K562 (cell line): ENCODE measurements around the gene PAFAH1B2. TPM values are rescaled to one million over a fixed set of nuclear protein-coding genes. Genes with fewer than 3 reads are reported as not detected.

Source experiments
- ATAC-seq: fragments of 200-7000 bp; cut with Tn5 transposase; 3 replicates; pipeline ENCODE4 v1.9.1; 2020; ENCODE audit warnings: moderate library complexity
- BruUV-seq: library from RNA; stranded (reverse); fragments of 400-500 nt; replicated peaks from 2 replicates; lab custom pipeline; 2021; lab: Mats Ljungman, UMichigan
- CTCF ChIA-PET: fragments of 300-600 bp; formaldehyde crosslinking; extraction: SDS; loops from one replicate; lab custom pipeline; 2021; ENCODE audit warnings: low intra/inter-chr PET ratio; lab: Yijun Ruan, JAX
- POLR2A ChIA-PET: fragments of 300-600, 350-650 bp; sonication (Branson Sonifier 250); formaldehyde crosslinking; extraction: SDS; loops from one replicate; lab custom pipeline; 2021; ENCODE audit warnings: antibody characterized with exemption, inconsistent platforms; lab: Yijun Ruan, JAX
- DNase-seq, 4 experiments: peaks; one replicate each; pipeline versions ENCODE4 v3.0.0 to v3.0.0-alpha.2; 2011 to 2018; ENCODE audit warnings: low spot score in 3 of 4, mixed read lengths in 3 of 4; ENCODE audit errors: extremely low read depth in 1 of 4
- FAIRE-seq: peaks from 2 replicates; lab custom pipeline; 2011; peaks lifted over from hg19 to GRCh38; lab: Jason Lieb, UNC
- H2AFZ ChIP-seq: 2 replicates; pipeline ENCODE4 v1.6.0; 2011; ENCODE audit warnings: low read depth, low read length, control low read depth, inconsistent platforms
- H3K27ac ChIP-seq: fragments of 200-600 bp; 3 replicates; pipeline ENCODE4 v1.8.0; 2011; ENCODE audit warnings: low read depth, mild to moderate bottlenecking, control low read depth, inconsistent platforms, low read length, moderate library complexity, mixed read lengths; ENCODE audit errors: extremely low read depth
- H3K27me3 ChIP-seq, 2 experiments: fragments of 300-600 bp in 1 of 2; 2 replicates in 1 of 2; 3 replicates in 1 of 2; pipeline versions ENCODE4 v1.6.0 to v1.8.0; 2011; ENCODE audit warnings: inconsistent platforms in 2 of 2, low read length in 2 of 2, mild to moderate bottlenecking in 1 of 2, mixed read lengths in 1 of 2, moderate library complexity in 1 of 2; ENCODE audit not compliant: control insufficient read depth in 2 of 2, insufficient read depth in 2 of 2
- H3K36me3 ChIP-seq: fragments of 300-600 bp; 3 replicates; pipeline ENCODE4 v1.8.0; 2011; ENCODE audit warnings: mild to moderate bottlenecking, low read length, inconsistent platforms; ENCODE audit not compliant: control insufficient read depth, insufficient read depth
- H3K4me1 ChIP-seq, 2 experiments: fragments of 200-600 bp in 1 of 2; replicated peaks in 1 of 2; 2 replicates in 1 of 2; 3 replicates in 1 of 2; pipeline versions ENCODE4 v1.5.1 to v1.8.0; 2011; ENCODE audit warnings: inconsistent platforms in 2 of 2, low read length in 2 of 2, mild to moderate bottlenecking in 1 of 2, mixed read lengths in 1 of 2, moderate library complexity in 1 of 2; ENCODE audit not compliant: control insufficient read depth in 2 of 2, insufficient read depth in 2 of 2
- H3K4me2 ChIP-seq: 2 replicates; pipeline ENCODE4 v1.6.1; 2011; ENCODE audit warnings: low read length, control low read depth, inconsistent platforms, mixed read lengths; ENCODE audit not compliant: insufficient read depth
- H3K4me3 ChIP-seq: fragments of 200-600 bp; sonication (generic), shearing (Covaris generic); 2 replicates; pipeline ENCODE4 v1.5.1; 2016; ENCODE audit warnings: control low read depth, inconsistent platforms
- H3K79me2 ChIP-seq: fragments of 200-600 bp; 3 replicates; pipeline ENCODE4 v1.8.0; 2011; ENCODE audit warnings: low read length, inconsistent platforms; ENCODE audit not compliant: control insufficient read depth, insufficient read depth
- H3K9ac ChIP-seq, 2 experiments: 2 replicates each; pipeline versions ENCODE4 v1.6.0 to v1.6.1; 2011; ENCODE audit warnings: low read depth in 2 of 2, low read length in 2 of 2, control low read depth in 1 of 2, inconsistent platforms in 1 of 2, mild to moderate bottlenecking in 1 of 2, mixed read lengths in 1 of 2; ENCODE audit not compliant: insufficient read depth in 1 of 2
- H3K9me1 ChIP-seq: one replicate; pipeline ENCODE4 v1.6.0; 2011; ENCODE audit warnings: inconsistent platforms, mild to moderate bottlenecking, low read length, moderate library complexity; ENCODE audit not compliant: control insufficient read depth, insufficient read depth
- H3K9me3 ChIP-seq: replicated peaks from 2 replicates; pipeline ENCODE4 v1.5.1; 2011; ENCODE audit warnings: low read depth, low read length, inconsistent platforms; ENCODE audit not compliant: control insufficient read depth, insufficient read depth
- H4K20me1 ChIP-seq: replicated peaks from 2 replicates; pipeline ENCODE4 v1.6.1; 2011; ENCODE audit warnings: low read length, inconsistent platforms, mixed read lengths; ENCODE audit not compliant: control insufficient read depth, insufficient read depth
- EGR1 ChIP-seq: fragments of 450-650 bp; conservative IDR thresholded peaks from 2 replicates; pipeline ENCODE4 v1.6.1; 2017; ENCODE audit warnings: mild to moderate bottlenecking
- JUND ChIP-seq, 2 experiments: IDR thresholded peaks; 2 replicates in 1 of 2; 3 replicates in 1 of 2; pipeline ENCODE4 v1.6.1; 2011; ENCODE audit warnings: borderline replicate concordance in 2 of 2, low read depth in 2 of 2, low read length in 2 of 2, improper control_type of control experiment in 1 of 2, missing biosample characterization in 1 of 2, missing genetic modification characterization in 1 of 2, missing genetic modification reagents in 1 of 2
- KLF6 ChIP-seq: fragments of 250-450 bp; sonication (Bioruptor Pico); IDR thresholded peaks from 2 replicates; pipeline ENCODE4 v1.4.0; 2020; ENCODE audit warnings: mild to moderate bottlenecking, moderate library complexity, borderline replicate concordance
- NRF1 ChIP-seq, 2 experiments: fragments of 450-650 bp; IDR thresholded peaks in 1 of 2; conservative IDR thresholded peaks in 1 of 2; 2 replicates each; pipeline ENCODE4 v1.6.1; 2014; ENCODE audit warnings: mild to moderate bottlenecking in 2 of 2
- POLR2G ChIP-seq: fragments of 200-400 bp; formaldehyde crosslinking; IDR thresholded peaks from 2 replicates; pipeline ENCODE4 v1.6.1; 2017; ENCODE audit warnings: low read depth, mild to moderate bottlenecking, antibody characterized with exemption, low read length, moderate library complexity
- RAD21 ChIP-seq, 2 experiments: fragments of 250-450 bp in 1 of 2; fragments of 450-650 bp in 1 of 2; sonication (Bioruptor Pico) in 1 of 2; formaldehyde crosslinking in 1 of 2; IDR thresholded peaks in 1 of 2; conservative IDR thresholded peaks in 1 of 2; 2 replicates each; pipeline versions ENCODE4 v1.4.0 to v1.8.0; 2020 to 2022; ENCODE audit warnings: mild to moderate bottlenecking in 2 of 2, moderate library complexity in 1 of 2
- ZBTB7A ChIP-seq: IDR thresholded peaks from 2 replicates; pipeline ENCODE4 v1.6.1; 2011; ENCODE audit warnings: low read depth, mild to moderate bottlenecking, low read length, moderate library complexity, borderline replicate concordance; ENCODE audit not compliant: control insufficient read depth
- ZNF354B ChIP-seq: fragments of 250-450 bp; sonication (Bioruptor Pico); IDR thresholded peaks from 2 replicates; pipeline ENCODE4 v1.4.0; 2020
- WGBS: fragments of 100-300 bp; shearing (Covaris generic); methylation state at CpG from one replicate; pipeline ENCODE4 v1.1.6; 2016; ENCODE audit warnings: low coverage, mixed read lengths; ENCODE audit not compliant: insufficient coverage; ENCODE audit errors: missing lambda C conversion rate; 5-methylcytosine and 5-hydroxymethylcytosine counted together
- in situ Hi-C: fragments of 300-500 bp; cut with MboI; formaldehyde crosslinking; loops from 4 replicates; pipeline ENCODE4 v1.15.0; 2018; ENCODE audit warnings: inconsistent platforms, mixed read lengths
- intact Hi-C: fragments of 100-400 bp; cut with micrococcal nuclease; formaldehyde crosslinking; loops from 2 replicates; pipeline ENCODE4 v1.14.2; 2022
- polyA plus RNA-seq, 8 experiments: library from polyadenylated mRNA; depleted of rRNA in 4 of 8; stranded (reverse) in 5 of 8; unstranded in 3 of 8; fragments of >200 nt; fragmentation: Nextera tagmentation in 2 of 8; fragmentation: Illumina TruSeq in 1 of 8; extraction: Ambion mirVana in 2 of 8; extraction: Trizol in 1 of 8; gene quantifications; 2 replicates each; pipeline versions ENCODE4 v1.2.1 to v1.2.3, GENCODE V29; 2011 to 2014; ENCODE audit warnings: inconsistent platforms in 1 of 8, missing spikeins in 1 of 8
- total RNA-seq, 7 experiments: library from RNA; depleted of rRNA in 6 of 7; stranded (reverse); fragments of >200 nt in 6 of 7; fragmentation: Illumina TruSeq in 2 of 7; extraction: Trizol in 2 of 7; gene quantifications; 2 replicates each; pipeline versions ENCODE4 v1.2.1 to v1.2.3, GENCODE V29; 2011 to 2021; ENCODE audit warnings: low replicate concordance in 1 of 7
- TF ChIP-seq, protein P1 (sequence below): sonication (generic); formaldehyde crosslinking; IDR thresholded peaks from 2 replicates; pipeline ENCODE4 v1.8.1; 2022; ENCODE audit warnings: missing genetic modification reagents
- TF ChIP-seq, protein P2 (sequence below): sonication (generic); formaldehyde crosslinking; IDR thresholded peaks from 2 replicates; pipeline ENCODE4 v1.8.1; 2023; ENCODE audit warnings: mild to moderate bottlenecking, missing genetic modification reagents
- TF ChIP-seq, protein P3 (sequence below), 3 experiments: IDR thresholded peaks in 2 of 3; conservative IDR thresholded peaks in 1 of 3; 2 replicates each; pipeline ENCODE4 v1.5.1; 2011 to 2012; ENCODE audit warnings: low read length in 3 of 3, mild to moderate bottlenecking in 3 of 3, control low read depth in 2 of 3, improper control_type of control experiment in 1 of 3, inconsistent platforms in 1 of 3, low read depth in 1 of 3, mixed read lengths in 1 of 3, moderate library complexity in 1 of 3; ENCODE audit not compliant: insufficient read depth in 2 of 3

Gene PAFAH1B2
- total and polyA plus RNA-seq, 9 of the 15 experiments (the other 6 are each of a cell fraction or from before 2014, with no cell fraction given), result 27.8 to 94.7 (median 64.9) TPM

DNA sequence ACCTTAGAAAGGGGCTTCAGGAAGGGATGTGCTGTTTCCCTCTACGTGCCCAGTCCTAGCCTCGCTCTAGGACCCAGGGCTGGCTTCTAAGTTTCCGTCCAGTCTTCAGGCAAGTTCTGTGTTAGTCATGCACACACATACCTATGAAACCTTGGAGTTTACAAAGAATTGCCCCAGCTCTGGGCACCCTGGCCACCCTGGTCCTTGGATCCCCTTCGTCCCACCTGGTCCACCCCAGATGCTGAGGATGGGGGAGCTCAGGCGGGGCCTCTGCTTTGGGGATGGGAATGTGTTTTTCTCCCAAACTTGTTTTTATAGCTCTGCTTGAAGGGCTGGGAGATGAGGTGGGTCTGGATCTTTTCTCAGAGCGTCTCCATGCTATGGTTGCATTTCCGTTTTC lies 52.9 kb downstream of the PAFAH1B2 start (continued):
- TF ChIP-seq, protein P1, sequence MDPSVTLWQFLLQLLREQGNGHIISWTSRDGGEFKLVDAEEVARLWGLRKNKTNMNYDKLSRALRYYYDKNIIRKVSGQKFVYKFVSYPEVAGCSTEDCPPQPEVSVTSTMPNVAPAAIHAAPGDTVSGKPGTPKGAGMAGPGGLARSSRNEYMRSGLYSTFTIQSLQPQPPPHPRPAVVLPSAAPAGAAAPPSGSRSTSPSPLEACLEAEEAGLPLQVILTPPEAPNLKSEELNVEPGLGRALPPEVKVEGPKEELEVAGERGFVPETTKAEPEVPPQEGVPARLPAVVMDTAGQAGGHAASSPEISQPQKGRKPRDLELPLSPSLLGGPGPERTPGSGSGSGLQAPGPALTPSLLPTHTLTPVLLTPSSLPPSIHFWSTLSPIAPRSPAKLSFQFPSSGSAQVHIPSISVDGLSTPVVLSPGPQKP, result no peak
- no peak for TF ChIP-seq ZNF354B (CRISPR knock-in tag)

DNA sequence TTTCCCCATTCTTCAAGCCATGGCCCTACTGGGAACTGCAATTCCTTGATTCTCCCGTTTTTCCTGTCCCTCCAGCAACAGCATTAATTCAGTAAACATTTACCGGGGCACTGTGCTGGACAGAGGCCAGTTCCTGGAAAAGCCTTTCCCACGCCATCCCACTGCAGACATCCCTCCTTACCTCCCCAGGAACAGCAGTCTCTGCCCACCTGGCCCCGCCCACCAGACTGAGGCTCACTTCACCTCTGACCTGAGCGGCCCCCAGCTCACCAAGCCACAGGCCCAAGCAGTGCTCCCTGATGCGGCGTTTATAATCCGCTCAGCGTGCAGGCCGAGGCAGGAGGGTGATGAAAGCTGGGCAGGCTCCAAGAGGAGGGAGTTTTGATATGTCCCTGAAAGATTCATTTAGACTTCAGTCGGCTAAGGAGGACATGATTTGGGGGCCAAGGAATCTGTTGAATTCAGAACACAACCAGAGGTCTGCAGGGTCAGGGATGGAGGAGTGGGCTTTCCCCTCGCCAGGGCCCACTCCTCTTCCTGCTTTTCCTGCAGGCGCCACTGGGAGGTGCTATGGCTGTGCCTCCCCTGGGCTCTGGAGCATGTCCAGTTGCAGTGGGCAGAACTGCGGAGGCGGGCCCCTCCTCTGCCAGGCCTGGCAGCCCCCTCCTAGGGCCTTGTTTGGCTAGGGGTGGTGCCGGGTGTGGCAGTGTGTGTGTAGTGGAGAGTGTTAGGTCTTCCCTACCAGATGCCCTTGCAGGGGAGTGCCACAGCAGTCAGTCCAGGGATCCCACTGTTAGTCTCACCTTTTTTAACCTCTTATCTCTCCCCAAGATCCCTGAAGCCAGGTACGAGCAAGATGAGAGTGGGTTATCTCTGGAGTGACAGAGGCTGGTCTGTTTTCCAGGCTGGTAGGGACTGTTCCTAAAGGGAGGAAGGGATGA lies 53.7 kb downstream of the PAFAH1B2 start:
- Histone ChIP-seq H3K4me2 (no peak overlapping the region), H3K4me1 (peaks cover 0 to 30% of the 10 kb centered on the region in 2 experiments; a peak in 3 of 5 replicates), H3K27ac (no peak overlapping the region), H4K20me1 (no peaks in the 10 kb centered on the region; the same call in none of the 2 replicates), H3K9ac (no peak overlapping the region), H3K9me1 (no peaks in the 10 kb centered on the region), H3K9me3 (no peaks in the 10 kb centered on the region), H3K36me3 (peaks cover 12% of the 10 kb centered on the region; the same call in 2 of the 3 replicates), H2AFZ (no peak overlapping the region), H3K27me3 (no peaks in the 10 kb centered on the region), H3K4me3 (no peak overlapping the region), H3K79me2 (no peaks in the 10 kb centered on the region)
- CTCF ChIA-PET, result no interaction called here
- intact Hi-C loops (no loop called here), in situ Hi-C loops (no loop called here)
- POLR2A ChIA-PET, result interaction anchor here (0.6 to 1.2 kb wide), 4 partner anchors 23 to 355 kb away, joined by 3 to 5 read pairs (median 3); partner anchors contain the start of gene PAFAH1B2
- 50% methylated on average over 17 of the region's 17 CpGs for WGBS
- peak; percentile 43 to 56 (median 50) for DNase-seq
- peak; percentile 75 for ATAC-seq
- no TSS peak for BruUV-seq
- FAIRE-seq, result peak; percentile 6
- TF ChIP-seq ZBTB7A, result peak; percentile 93
- TF ChIP-seq KLF6 (CRISPR knock-in tag), result no peak
- 0 out of 4 replicates have a peak, but pooled peaks of 1 of the 2 experiments have one; percentile 31 for TF ChIP-seq NRF1 (conservative IDR thresholded peaks at IDR 0.05 in 1 of 2, IDR thresholded peaks at IDR 0.05 in 1 of 2)
- no peak for TF ChIP-seq JUND (IDR thresholded peaks at IDR 0.05; ENCODE audit: borderline replicate concordance, low read depth, low read length)
- TF ChIP-seq JUND (tag; IDR thresholded peaks at IDR 0.05; ENCODE audit: borderline replicate concordance, low read depth, low read length), result no peak
- TF ChIP-seq, protein P2, sequence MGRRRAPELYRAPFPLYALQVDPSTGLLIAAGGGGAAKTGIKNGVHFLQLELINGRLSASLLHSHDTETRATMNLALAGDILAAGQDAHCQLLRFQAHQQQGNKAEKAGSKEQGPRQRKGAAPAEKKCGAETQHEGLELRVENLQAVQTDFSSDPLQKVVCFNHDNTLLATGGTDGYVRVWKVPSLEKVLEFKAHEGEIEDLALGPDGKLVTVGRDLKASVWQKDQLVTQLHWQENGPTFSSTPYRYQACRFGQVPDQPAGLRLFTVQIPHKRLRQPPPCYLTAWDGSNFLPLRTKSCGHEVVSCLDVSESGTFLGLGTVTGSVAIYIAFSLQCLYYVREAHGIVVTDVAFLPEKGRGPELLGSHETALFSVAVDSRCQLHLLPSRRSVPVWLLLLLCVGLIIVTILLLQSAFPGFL (CRISPR knock-in tag), result no peak
- TF ChIP-seq, protein P3, sequence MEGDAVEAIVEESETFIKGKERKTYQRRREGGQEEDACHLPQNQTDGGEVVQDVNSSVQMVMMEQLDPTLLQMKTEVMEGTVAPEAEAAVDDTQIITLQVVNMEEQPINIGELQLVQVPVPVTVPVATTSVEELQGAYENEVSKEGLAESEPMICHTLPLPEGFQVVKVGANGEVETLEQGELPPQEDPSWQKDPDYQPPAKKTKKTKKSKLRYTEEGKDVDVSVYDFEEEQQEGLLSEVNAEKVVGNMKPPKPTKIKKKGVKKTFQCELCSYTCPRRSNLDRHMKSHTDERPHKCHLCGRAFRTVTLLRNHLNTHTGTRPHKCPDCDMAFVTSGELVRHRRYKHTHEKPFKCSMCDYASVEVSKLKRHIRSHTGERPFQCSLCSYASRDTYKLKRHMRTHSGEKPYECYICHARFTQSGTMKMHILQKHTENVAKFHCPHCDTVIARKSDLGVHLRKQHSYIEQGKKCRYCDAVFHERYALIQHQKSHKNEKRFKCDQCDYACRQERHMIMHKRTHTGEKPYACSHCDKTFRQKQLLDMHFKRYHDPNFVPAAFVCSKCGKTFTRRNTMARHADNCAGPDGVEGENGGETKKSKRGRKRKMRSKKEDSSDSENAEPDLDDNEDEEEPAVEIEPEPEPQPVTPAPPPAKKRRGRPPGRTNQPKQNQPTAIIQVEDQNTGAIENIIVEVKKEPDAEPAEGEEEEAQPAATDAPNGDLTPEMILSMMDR (IDR thresholded peaks at IDR 0.05 in 2 of 3, conservative IDR thresholded peaks at IDR 0.05 in 1 of 3; ENCODE audit: insufficient read depth in 2 of 3, low read depth in 1 of 3, low read length in 3 of 3), result peak; percentile 62 to 79 (median 66)
- 0 out of 2 replicates have a peak, but pooled peaks have one; percentile 43 for TF ChIP-seq EGR1
- peak; percentile 59 for TF ChIP-seq POLR2G
- peak; percentile 16 to 50; a peak in 2 of 4 replicates for TF ChIP-seq RAD21 (CRISPR knock-in tag; conservative IDR thresholded peaks at IDR 0.05 in 1 of 2, IDR thresholded peaks at IDR 0.05 in 1 of 2)
